ENCODE results near the gene UTF1. TPM values are rescaled to one million over a fixed set of nuclear protein-coding genes. Genes with fewer than 3 reads are reported as not detected.
A peak's percentile ranks its signal among the peaks of the same experiment; 100 is the strongest.

The UTF1 gene
- total RNA-seq, 1 donor from 2014 or later: 0.61 TPM

GRCh38 chr10:133189726-133190125, 40.3 kb upstream of the UTF1 start:
- peaks cover 3% of the 10 kb centered on the region for H3K27me3 Mint-ChIP-seq (ENCODE audit: unreplicated experiment)
- peaks cover 13% of the 10 kb centered on the region for H3K36me3 Mint-ChIP-seq (ENCODE audit: unreplicated experiment)
- DNase-seq: no peak
- H3K4me1 Mint-ChIP-seq (ENCODE audit: low read depth, unreplicated experiment): peaks cover 5% of the 10 kb centered on the region
- H3K27ac Mint-ChIP-seq (ENCODE audit: unreplicated experiment): no peak overlapping the region
- no peak for TF ChIP-seq CTCF (IDR thresholded peaks at IDR 0.05; ENCODE audit: partially characterized antibody, unreplicated experiment)
- H3K4me3 Mint-ChIP-seq (ENCODE audit: unreplicated experiment): no peak overlapping the region
- peaks cover 16% of the 10 kb centered on the region for H3K9me3 Mint-ChIP-seq (ENCODE audit: unreplicated experiment)

GRCh38 chr10:133190225-133190624, 39.8 kb upstream of the UTF1 start:
- H3K36me3 Mint-ChIP-seq (ENCODE audit: unreplicated experiment): peaks cover 15% of the 10 kb centered on the region
- peaks cover 5% of the 10 kb centered on the region for H3K4me1 Mint-ChIP-seq (ENCODE audit: low read depth, unreplicated experiment)
- peaks cover 3% of the 10 kb centered on the region for H3K27me3 Mint-ChIP-seq (ENCODE audit: unreplicated experiment)
- TF ChIP-seq CTCF (IDR thresholded peaks at IDR 0.05; ENCODE audit: partially characterized antibody, unreplicated experiment): no peak
- no peak for DNase-seq
- no peak overlapping the region for H3K4me3 Mint-ChIP-seq (ENCODE audit: unreplicated experiment)
- H3K9me3 Mint-ChIP-seq (ENCODE audit: unreplicated experiment): peaks cover 16% of the 10 kb centered on the region
- no peak overlapping the region for H3K27ac Mint-ChIP-seq (ENCODE audit: unreplicated experiment)

GRCh38 chr10:133191651-133192050, 38.4 kb upstream of the UTF1 start:
- H3K36me3 Mint-ChIP-seq (ENCODE audit: unreplicated experiment): peaks cover 15% of the 10 kb centered on the region
- H3K4me1 Mint-ChIP-seq (ENCODE audit: low read depth, unreplicated experiment): peaks cover 3% of the 10 kb centered on the region
- H3K27me3 Mint-ChIP-seq (ENCODE audit: unreplicated experiment): peaks cover 3% of the 10 kb centered on the region
- no peak overlapping the region for H3K4me3 Mint-ChIP-seq (ENCODE audit: unreplicated experiment)
- peaks cover 16% of the 10 kb centered on the region for H3K9me3 Mint-ChIP-seq (ENCODE audit: unreplicated experiment)
- H3K27ac Mint-ChIP-seq (ENCODE audit: unreplicated experiment): no peak overlapping the region
- TF ChIP-seq CTCF (IDR thresholded peaks at IDR 0.05; ENCODE audit: partially characterized antibody, unreplicated experiment): no peak
- no peak for DNase-seq

GRCh38 chr10:133194151-133194550, 35.9 kb upstream of the UTF1 start:
- Mint-ChIP-seq H3K4me3 (ENCODE audit: unreplicated experiment) (no peak overlapping the region), H3K36me3 (ENCODE audit: unreplicated experiment) (peaks cover 15% of the 10 kb centered on the region), H3K27ac (ENCODE audit: unreplicated experiment) (no peak overlapping the region), H3K4me1 (ENCODE audit: low read depth, unreplicated experiment) (no peaks in the 10 kb centered on the region), H3K27me3 (ENCODE audit: unreplicated experiment) (peaks cover 3% of the 10 kb centered on the region), H3K9me3 (ENCODE audit: unreplicated experiment) (peaks cover 16% of the 10 kb centered on the region)
- TF ChIP-seq CTCF (IDR thresholded peaks at IDR 0.05; ENCODE audit: partially characterized antibody, unreplicated experiment): no peak
- no peak for DNase-seq

GRCh38 chr10:133195096-133195495, 34.9 kb upstream of the UTF1 start:
- Mint-ChIP-seq H3K27ac (ENCODE audit: unreplicated experiment) (no peak overlapping the region), H3K9me3 (ENCODE audit: unreplicated experiment) (peaks cover 16% of the 10 kb centered on the region), H3K36me3 (ENCODE audit: unreplicated experiment) (peaks cover 15% of the 10 kb centered on the region), H3K4me3 (ENCODE audit: unreplicated experiment) (no peak overlapping the region), H3K4me1 (ENCODE audit: low read depth, unreplicated experiment) (no peaks in the 10 kb centered on the region), H3K27me3 (ENCODE audit: unreplicated experiment) (peaks cover 1% of the 10 kb centered on the region)
- peak; percentile 11 for DNase-seq
- TF ChIP-seq CTCF (IDR thresholded peaks at IDR 0.05; ENCODE audit: partially characterized antibody, unreplicated experiment): no peak
